CD8-positive, alpha-beta memory T cell (primary cell): ENCODE data around the gene FAT2. TPM values are rescaled to one million over a fixed set of nuclear protein-coding genes. Genes with fewer than 3 reads are reported as not detected.

Source experiments
- CTCF ChIA-PET: fragments of 350-600 bp; sonication (Branson Sonifier 250); formaldehyde crosslinking; loops from one replicate; lab custom pipeline; 2021; ENCODE audit warnings: antibody characterized with exemption; lab: Charles Lee
- POLR2A ChIA-PET: fragments of 350-600 bp; sonication (Branson Sonifier 250); formaldehyde crosslinking; loops from one replicate; lab custom pipeline; 2021; ENCODE audit warnings: antibody characterized with exemption; lab: Charles Lee
- DNase-seq, 5 donors: peaks; one replicate each; pipeline versions ENCODE4 v3.0.0 to v3.0.0-alpha.2; 2020 to 2022; ENCODE audit warnings: mixed read lengths in 1 of 5
- H3K27ac ChIP-seq: one replicate; pipeline ENCODE4 v1.7.0; 2013; ENCODE audit warnings: low read depth, mild to moderate bottlenecking, low read length, moderate library complexity
- H3K27me3 ChIP-seq: 2 replicates; pipeline ENCODE4 v1.7.0; 2013; ENCODE audit warnings: low read length, mild to moderate bottlenecking; ENCODE audit not compliant: insufficient read depth, poor library complexity, severe bottlenecking
- H3K36me3 ChIP-seq: 2 replicates; pipeline ENCODE4 v1.7.0; 2013; ENCODE audit warnings: mild to moderate bottlenecking, low read length, moderate library complexity; ENCODE audit not compliant: insufficient read depth
- H3K4me1 ChIP-seq: 2 replicates; pipeline ENCODE4 v1.7.0; 2013; ENCODE audit warnings: mild to moderate bottlenecking, low read length, moderate library complexity; ENCODE audit not compliant: insufficient read depth
- H3K4me3 ChIP-seq: 2 replicates; pipeline ENCODE4 v1.7.0; 2013; ENCODE audit warnings: mild to moderate bottlenecking, low read length
- H3K9me3 ChIP-seq: 2 replicates; pipeline ENCODE4 v1.7.0; 2013; ENCODE audit warnings: mild to moderate bottlenecking, low read length
- H3K27ac Mint-ChIP-seq, 8 donors: one replicate each; pipeline ENCODE4 v1.8.0; 2020 to 2021; ENCODE audit warnings: mixed read lengths in 8 of 8, mild to moderate bottlenecking in 6 of 8, inconsistent platforms in 3 of 8, moderate library complexity in 3 of 8
- H3K27me3 Mint-ChIP-seq, 2 donors: one replicate each; pipeline ENCODE4 v1.8.0; 2020 to 2021; ENCODE audit warnings: mixed read lengths in 2 of 2, mild to moderate bottlenecking in 1 of 2, moderate library complexity in 1 of 2
- H3K36me3 Mint-ChIP-seq, 3 donors: one replicate each; pipeline ENCODE4 v1.8.0; 2020 to 2021; ENCODE audit warnings: mixed read lengths in 3 of 3, inconsistent platforms in 1 of 3, mild to moderate bottlenecking in 1 of 3
- H3K4me1 Mint-ChIP-seq, 3 donors: one replicate each; pipeline ENCODE4 v1.8.0; 2020 to 2021; ENCODE audit warnings: mixed read lengths in 3 of 3, inconsistent platforms in 1 of 3, mild to moderate bottlenecking in 1 of 3
- H3K4me3 Mint-ChIP-seq, 7 donors: one replicate each; pipeline ENCODE4 v1.8.0; 2020 to 2021; ENCODE audit warnings: mixed read lengths in 7 of 7, mild to moderate bottlenecking in 6 of 7, moderate library complexity in 4 of 7, inconsistent platforms in 2 of 7
- H3K9me3 Mint-ChIP-seq, 5 donors: one replicate each; pipeline ENCODE4 v1.8.0; 2020 to 2022; ENCODE audit warnings: mixed read lengths in 5 of 5, mild to moderate bottlenecking in 3 of 5, moderate library complexity in 2 of 5, inconsistent platforms in 1 of 5
- polyA plus RNA-seq: library from polyadenylated mRNA; unstranded; fragments of 300-500 nt; fragmentation: Illumina TruSeq; gene quantifications from one replicate; pipeline ENCODE4 v1.2.3, GENCODE V29; 2021
- total RNA-seq, 2 experiments: library from RNA; stranded (reverse); gene quantifications; one replicate each; pipeline ENCODE4 v1.2.3, GENCODE V29; 2021

The FAT2 gene
- total and polyA plus RNA-seq, 3 experiments from 2014 or later = not detected

GRCh38 chr5:151553130-151553670, 37.9 kb downstream of the FAT2 start:
- no peaks in the 10 kb centered on the region for H3K36me3 Mint-ChIP-seq
- H3K9me3 ChIP-seq = no peaks in the 10 kb centered on the region
- H3K9me3 Mint-ChIP-seq = no peaks in the 10 kb centered on the region
- CTCF ChIA-PET = no interaction called here
- H3K4me3 Mint-ChIP-seq = no peak overlapping the region
- POLR2A ChIA-PET = no interaction called here
- no peaks in the 10 kb centered on the region for H3K36me3 ChIP-seq
- peaks cover 0 to 4% (median 0%) of the 10 kb centered on the region in 3 donors for H3K4me1 Mint-ChIP-seq
- DNase-seq = no peak
- H3K27me3 ChIP-seq = no peaks in the 10 kb centered on the region
- H3K27me3 Mint-ChIP-seq = peaks cover 5 to 8% of the 10 kb centered on the region in 2 donors
- no peak overlapping the region for H3K4me3 ChIP-seq
- H3K27ac ChIP-seq = no peak overlapping the region
- H3K4me1 ChIP-seq = no peaks in the 10 kb centered on the region
- H3K27ac Mint-ChIP-seq = no peak overlapping the region

- ChIA-PET POLR2A (no interaction called here), CTCF (no interaction called here)
- H3K27me3 Mint-ChIP-seq = peaks cover 3 to 5% of the 10 kb centered on the region in 2 donors
- Histone ChIP-seq H3K27ac (no peak overlapping the region), H3K9me3 (no peaks in the 10 kb centered on the region), H3K4me1 (no peaks in the 10 kb centered on the region), H3K36me3 (no peaks in the 10 kb centered on the region), H3K27me3 (no peaks in the 10 kb centered on the region), H3K4me3 (no peak overlapping the region)
- no peaks in the 10 kb centered on the region for H3K36me3 Mint-ChIP-seq
- no peaks in the 10 kb centered on the region for H3K9me3 Mint-ChIP-seq
- DNase-seq = no peak
- peaks cover 0 to 4% (median 0%) of the 10 kb centered on the region in 3 donors for H3K4me1 Mint-ChIP-seq
- no peak overlapping the region for H3K27ac Mint-ChIP-seq
- no peak overlapping the region for H3K4me3 Mint-ChIP-seq
Measured at GRCh38 chr5:151551985-151552384, 39.1 kb downstream of the FAT2 start.

- Mint-ChIP-seq H3K4me1 (no peaks in the 10 kb centered on the region), H3K27me3 (peaks cover 0 to 3% of the 10 kb centered on the region in 2 donors), H3K4me3 (no peak overlapping the region), H3K9me3 (no peaks in the 10 kb centered on the region), H3K27ac (no peak overlapping the region), H3K36me3 (no peaks in the 10 kb centered on the region)
- H3K4me1 ChIP-seq = no peaks in the 10 kb centered on the region
- no peaks in the 10 kb centered on the region for H3K36me3 ChIP-seq
- no peak for DNase-seq
- ChIA-PET CTCF (no interaction called here), POLR2A (no interaction called here)
- H3K27me3 ChIP-seq = no peaks in the 10 kb centered on the region
- no peaks in the 10 kb centered on the region for H3K9me3 ChIP-seq
- no peak overlapping the region for H3K27ac ChIP-seq
- no peak overlapping the region for H3K4me3 ChIP-seq
Measured at GRCh38 chr5:151550146-151550545, 41.0 kb downstream of the FAT2 start.

GRCh38 chr5:151549713-151550112, 41.4 kb downstream of the FAT2 start:
- H3K4me1 ChIP-seq = no peaks in the 10 kb centered on the region
- Mint-ChIP-seq H3K36me3 (no peaks in the 10 kb centered on the region), H3K9me3 (no peaks in the 10 kb centered on the region), H3K27ac (no peak overlapping the region), H3K4me3 (no peak overlapping the region), H3K27me3 (peaks cover 0 to 5% of the 10 kb centered on the region in 2 donors), H3K4me1 (no peaks in the 10 kb centered on the region)
- H3K27me3 ChIP-seq = no peaks in the 10 kb centered on the region
- no peaks in the 10 kb centered on the region for H3K9me3 ChIP-seq
- H3K4me3 ChIP-seq = no peak overlapping the region
- DNase-seq = no peak
- ChIA-PET CTCF (no interaction called here), POLR2A (no interaction called here)
- H3K36me3 ChIP-seq = no peaks in the 10 kb centered on the region
- no peak overlapping the region for H3K27ac ChIP-seq

- ChIA-PET POLR2A (no interaction called here), CTCF (no interaction called here)
- Histone ChIP-seq H3K4me1 (no peaks in the 10 kb centered on the region), H3K27ac (no peak overlapping the region), H3K27me3 (no peaks in the 10 kb centered on the region), H3K9me3 (no peaks in the 10 kb centered on the region), H3K4me3 (no peak overlapping the region), H3K36me3 (no peaks in the 10 kb centered on the region)
- no peak for DNase-seq
- H3K9me3 Mint-ChIP-seq = no peaks in the 10 kb centered on the region
- H3K36me3 Mint-ChIP-seq = no peaks in the 10 kb centered on the region
- H3K27me3 Mint-ChIP-seq = peaks cover 5 to 7% of the 10 kb centered on the region in 2 donors
- H3K4me3 Mint-ChIP-seq = no peak overlapping the region
- H3K4me1 Mint-ChIP-seq = no peaks in the 10 kb centered on the region
- no peak overlapping the region for H3K27ac Mint-ChIP-seq
Measured at GRCh38 chr5:151547364-151547763, 43.8 kb downstream of the FAT2 start.

GRCh38 chr5:151541571-151541970, 49.6 kb downstream of the FAT2 start:
- Histone ChIP-seq H3K36me3 (no peaks in the 10 kb centered on the region), H3K27ac (no peak overlapping the region), H3K4me1 (no peaks in the 10 kb centered on the region), H3K4me3 (no peak overlapping the region), H3K27me3 (no peaks in the 10 kb centered on the region), H3K9me3 (no peaks in the 10 kb centered on the region)
- Mint-ChIP-seq H3K27ac (no peak overlapping the region), H3K36me3 (no peaks in the 10 kb centered on the region), H3K27me3 (peaks cover 10 to 15% of the 10 kb centered on the region in 2 donors), H3K9me3 (no peaks in the 10 kb centered on the region), H3K4me3 (no peak overlapping the region), H3K4me1 (no peaks in the 10 kb centered on the region)
- CTCF ChIA-PET = no interaction called here
- no peak for DNase-seq
- POLR2A ChIA-PET = no interaction called here

Other genes with a start within 250 kb of the FAT2 start
- gene SLC36A2, start 243.8 kb downstream of the FAT2 start, total RNA-seq = not detected
- gene SLC36A2, start 243.8 kb downstream of the FAT2 start, polyA plus RNA-seq = not detected
- gene SLC36A1, start 143.7 kb downstream of the FAT2 start, total RNA-seq = 1 to 10 TPM; 6.8 to 7.2 TPM
- gene SLC36A1, start 143.7 kb downstream of the FAT2 start, polyA plus RNA-seq = 1.9 TPM
- gene SPARC, start 95.6 kb upstream of the FAT2 start, total RNA-seq = under 1 TPM; 0.22 to 0.31 TPM
- not detected for gene SPARC, start 95.6 kb upstream of the FAT2 start, polyA plus RNA-seq
- gene ATOX1, start 167.3 kb upstream of the FAT2 start, total RNA-seq = 100 to 1,000 TPM in 1 of 2 experiments, 10 to 100 TPM in 1; 91.0 to 103 TPM
- 67.7 TPM for gene ATOX1, start 167.3 kb upstream of the FAT2 start, polyA plus RNA-seq
- 100 to 1,000 TPM; 371 to 377 TPM for gene G3BP1, start 180.6 kb upstream of the FAT2 start, total RNA-seq
- 142 TPM for gene G3BP1, start 180.6 kb upstream of the FAT2 start, polyA plus RNA-seq